H54 (cell line): ENCODE measurements around the gene ZNF48.

Experiments used
- DNase-seq: peaks from one replicate; pipeline ENCODE4 v3.0.0; 2011; ENCODE audit warnings: low spot score, mixed read lengths; ENCODE audit not compliant: insufficient read length
- FAIRE-seq: peaks from 3 replicates; lab custom pipeline; 2011; peaks lifted over from hg19 to GRCh38; lab: Jason Lieb, UNC
- POLR2A ChIP-seq: IDR thresholded peaks from 2 replicates; pipeline ENCODE4 v1.6.1; 2011; ENCODE audit warnings: low read depth, mild to moderate bottlenecking, low read length

Gene ZNF48

DNA sequence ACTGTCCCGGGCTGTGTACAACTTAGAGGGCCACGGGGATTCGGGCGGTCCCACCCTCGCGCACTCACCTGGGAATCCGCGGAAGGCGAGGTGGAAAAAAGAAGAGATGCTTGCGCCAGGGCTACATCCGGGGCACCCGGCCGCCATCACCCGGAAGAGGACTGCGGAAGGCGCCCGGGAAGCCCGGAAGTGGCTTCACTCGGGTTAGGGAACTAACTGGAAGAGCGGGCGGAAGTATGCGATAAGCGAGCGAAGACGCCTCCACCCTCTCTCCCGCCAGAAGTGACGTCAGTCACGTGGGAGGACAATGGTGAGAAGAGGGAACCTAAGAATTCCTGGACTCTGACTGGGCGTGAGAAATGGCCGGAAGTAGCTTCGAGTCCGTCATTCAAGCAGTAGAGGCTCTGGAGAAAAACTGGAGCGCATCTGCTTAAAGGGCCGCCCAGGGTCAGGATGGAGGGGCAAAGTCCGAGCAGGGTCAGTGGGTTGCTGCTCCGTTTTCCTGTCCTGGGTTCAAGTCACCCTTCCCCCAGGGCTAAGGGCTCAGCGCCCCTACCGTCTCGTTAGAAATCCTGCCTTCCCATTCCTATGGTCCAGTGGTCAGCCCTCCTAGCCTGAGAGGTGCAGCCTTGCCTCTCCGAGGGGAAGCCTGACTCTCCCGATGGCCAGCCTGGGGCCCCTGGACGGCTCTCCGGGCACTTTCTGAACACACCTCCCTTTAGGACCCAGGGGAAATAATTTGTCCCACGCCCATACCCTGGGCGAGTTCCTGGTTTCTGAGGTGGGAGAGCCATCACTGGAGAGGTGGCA is 39.9 kb upstream of the ZNF48 start, which contains the start of gene CD2BP2:
TSS of gene CD2BP2 (minus strand) at position 165 of the 810 bp plus-strand sequence. CDS start 627 bp downstream, outside the sequence.
- peak; percentile 62 for FAIRE-seq
- peak; percentile 88 for DNase-seq
- peak; percentile 50 for TF ChIP-seq POLR2A

DNA sequence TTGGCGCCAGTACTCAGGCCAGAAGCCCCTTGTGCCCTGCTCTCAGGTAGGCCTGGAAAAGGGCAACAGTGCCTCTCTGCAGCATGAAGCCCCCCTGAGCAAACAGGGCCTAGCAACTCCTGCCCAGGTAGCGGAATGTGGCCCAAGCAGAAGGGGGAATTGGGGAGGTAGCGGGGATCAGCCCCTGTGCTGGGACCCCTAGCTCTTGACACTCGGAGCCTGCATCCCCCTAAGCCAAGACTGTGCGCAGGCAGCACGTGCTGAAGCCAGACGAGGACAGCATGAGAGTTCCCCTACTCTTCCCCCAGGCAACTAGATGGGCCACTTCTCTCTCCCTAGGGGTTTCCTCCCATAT is 39.3 kb upstream of the ZNF48 start:
- TF ChIP-seq POLR2A: no peak
- DNase-seq: no peak
- FAIRE-seq: no peak

DNA sequence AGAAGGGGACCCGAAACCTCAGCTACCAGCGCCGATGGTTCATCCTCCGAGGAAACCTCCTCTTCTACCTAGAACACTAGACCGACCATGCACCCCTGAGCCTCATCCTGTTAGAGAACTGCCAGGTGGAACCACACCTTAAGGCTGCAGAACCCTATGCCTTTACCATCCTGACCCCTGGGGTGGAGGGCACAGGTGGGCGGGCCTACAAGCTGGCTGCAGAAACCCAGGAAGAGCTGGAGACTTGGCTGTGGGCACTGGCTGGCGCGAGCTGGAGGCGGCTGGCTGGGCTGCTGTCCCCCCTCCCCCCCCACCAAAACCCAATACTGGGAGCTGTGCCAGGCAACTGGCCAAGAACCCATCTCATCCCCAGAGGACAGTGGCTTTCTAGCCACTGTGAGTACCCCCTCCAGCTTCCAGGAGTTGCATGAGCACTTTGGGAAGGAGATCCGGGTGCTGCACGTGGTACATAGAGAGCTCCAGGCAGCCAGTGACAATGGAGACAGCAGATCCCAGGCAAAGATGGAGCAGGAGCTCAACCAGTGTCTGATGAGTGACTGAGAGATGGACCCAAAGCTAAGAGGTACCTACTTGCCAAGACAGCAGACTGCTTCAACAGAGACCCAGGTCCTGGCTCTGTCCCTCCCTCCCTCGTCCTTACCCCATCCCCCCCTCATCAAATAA is 38.7 kb upstream of the ZNF48 start:
- no peak for FAIRE-seq

DNA sequence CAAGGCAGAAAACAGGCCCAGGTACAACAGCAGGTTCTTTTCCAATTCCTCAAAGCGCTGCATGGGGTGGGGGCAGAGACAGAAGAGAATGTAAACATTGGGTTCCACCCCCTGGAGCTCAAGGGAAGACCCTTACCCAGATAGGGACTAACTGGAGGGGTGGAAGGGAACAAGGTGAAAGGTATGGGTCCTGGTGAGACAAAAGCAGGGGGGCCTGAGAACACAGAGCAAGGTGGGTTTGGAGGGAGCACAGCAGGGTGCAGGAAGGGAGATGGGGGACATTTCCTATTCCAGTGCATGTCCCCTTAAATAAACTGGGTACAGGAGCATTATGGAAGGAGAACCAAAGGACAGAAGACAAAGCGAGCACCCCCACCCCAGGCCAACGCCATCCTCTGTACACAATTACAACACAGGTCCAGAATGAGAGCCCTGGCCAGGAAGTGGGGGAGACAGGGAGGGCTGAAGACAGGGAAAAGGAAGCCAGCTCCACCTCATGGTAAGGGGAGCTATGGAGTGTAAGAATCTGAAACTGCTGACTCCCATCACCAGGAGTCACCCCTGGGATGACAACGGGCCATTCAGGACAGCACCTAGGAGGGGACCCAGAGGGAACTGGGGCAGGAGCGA is 38.0 kb upstream of the ZNF48 start:
- no peak for TF ChIP-seq POLR2A
- FAIRE-seq: no peak
- DNase-seq: no peak

More for the DNA sequence above, 38.7 kb upstream of the ZNF48 start:
- no peak for DNase-seq
- TF ChIP-seq POLR2A: no peak

DNA sequence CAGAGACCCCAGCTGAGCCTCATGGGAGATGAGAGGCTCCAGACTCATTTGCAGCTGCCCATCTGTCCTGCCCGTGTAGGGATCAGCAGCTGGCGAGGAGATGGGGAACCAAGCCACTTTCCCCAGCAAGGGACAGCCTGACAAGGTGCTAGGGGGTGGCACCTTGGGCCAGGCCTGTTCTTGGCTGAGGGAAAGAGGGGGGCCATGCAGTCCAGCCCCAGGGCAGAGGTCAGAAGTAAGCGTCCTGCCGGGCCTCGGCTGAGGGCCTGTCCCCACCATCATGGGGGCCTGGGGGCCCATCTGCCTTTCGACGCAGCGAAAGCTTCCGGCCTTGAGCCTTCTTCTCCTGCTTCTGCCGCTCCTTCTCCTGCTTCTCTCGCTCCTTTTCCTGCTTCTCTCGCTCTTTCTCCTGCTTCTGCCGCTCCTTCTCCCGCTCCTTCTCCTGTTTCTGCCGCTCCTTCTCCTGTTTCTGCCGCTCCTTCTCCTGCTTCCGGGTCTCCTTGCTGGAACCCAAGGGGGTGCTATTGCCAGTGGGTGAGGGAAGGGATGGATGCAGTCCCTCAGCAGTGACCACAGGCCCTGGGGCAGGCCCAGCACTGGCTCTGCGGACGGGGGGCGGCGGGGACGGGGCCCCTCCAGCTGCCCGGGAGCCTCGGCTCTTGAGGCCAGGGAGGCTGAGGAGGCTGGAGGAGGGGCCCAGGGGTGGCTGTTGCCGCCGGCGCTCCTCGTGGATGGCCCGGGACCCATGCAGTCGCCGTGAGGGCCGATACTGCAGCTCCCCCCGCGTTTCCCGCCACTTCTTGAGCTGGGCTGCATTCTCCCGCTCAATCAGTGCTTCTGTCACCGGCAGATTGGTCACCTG is 37.3 kb upstream of the ZNF48 start:
- DNase-seq: no peak
- no peak for FAIRE-seq
- no peak for TF ChIP-seq POLR2A

DNA sequence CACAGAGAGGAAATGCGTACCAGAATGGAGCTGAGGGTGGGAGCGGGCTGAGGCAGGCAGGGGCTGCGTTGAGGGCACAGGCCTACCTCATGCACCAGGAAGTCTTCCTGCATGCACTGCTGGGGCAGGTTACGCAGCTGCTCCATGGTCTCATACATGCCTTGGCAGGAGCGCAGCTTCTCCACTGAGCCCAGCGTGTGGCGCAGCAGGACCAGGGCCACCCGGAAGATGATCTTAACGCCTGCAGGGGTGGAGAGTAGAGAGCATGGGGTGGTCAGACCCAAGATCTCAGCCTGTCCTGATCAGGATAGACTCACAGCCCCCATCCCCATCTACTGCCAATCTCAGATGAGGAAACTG is 36.7 kb upstream of the ZNF48 start:
- DNase-seq (no peak), FAIRE-seq (no peak)
- TF ChIP-seq POLR2A: no peak

DNA sequence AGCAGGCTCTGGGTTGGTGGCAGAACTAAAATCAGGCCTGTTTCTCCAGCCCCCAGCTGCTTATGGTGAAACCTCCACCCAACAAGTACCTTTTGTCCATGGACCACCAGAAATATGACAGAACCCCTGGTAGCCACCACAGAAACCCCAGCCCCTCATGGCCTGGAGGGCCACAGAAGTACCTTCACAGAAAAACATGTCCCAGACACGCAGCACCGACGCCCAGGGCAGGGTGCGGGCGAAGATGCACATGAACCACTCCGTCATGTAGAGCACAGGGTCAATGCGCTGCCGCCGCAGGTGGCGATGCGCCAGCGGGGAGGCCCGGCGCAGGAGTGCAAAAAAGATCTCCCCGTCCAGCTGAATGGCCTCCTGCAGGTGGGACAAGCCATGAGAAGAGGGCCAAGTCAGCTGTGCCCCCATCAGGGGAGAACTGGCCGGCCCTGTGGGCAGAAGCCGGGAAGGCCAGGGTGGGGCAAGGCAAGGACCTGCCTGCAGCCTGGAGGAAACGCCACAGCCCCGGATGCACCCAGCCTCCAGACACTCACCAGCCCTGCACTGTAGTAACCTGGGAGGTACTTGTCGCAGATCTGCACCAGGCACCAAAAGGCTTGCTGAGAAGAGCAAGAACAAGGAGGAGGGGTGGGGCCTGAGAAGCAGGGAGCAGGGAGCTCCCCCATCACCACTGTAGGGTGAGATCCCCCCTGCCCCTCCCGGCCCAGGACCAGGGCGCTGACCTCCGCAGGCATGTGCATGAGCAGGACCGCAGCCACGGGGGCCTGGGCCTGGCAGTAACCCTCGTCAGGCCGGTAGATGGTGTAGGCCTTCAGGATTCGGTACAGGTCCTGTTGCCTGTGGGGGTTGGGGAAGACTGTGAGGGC is 36.0 kb upstream of the ZNF48 start:
- FAIRE-seq (no peak), DNase-seq (no peak)
- TF ChIP-seq POLR2A: no peak

DNA sequence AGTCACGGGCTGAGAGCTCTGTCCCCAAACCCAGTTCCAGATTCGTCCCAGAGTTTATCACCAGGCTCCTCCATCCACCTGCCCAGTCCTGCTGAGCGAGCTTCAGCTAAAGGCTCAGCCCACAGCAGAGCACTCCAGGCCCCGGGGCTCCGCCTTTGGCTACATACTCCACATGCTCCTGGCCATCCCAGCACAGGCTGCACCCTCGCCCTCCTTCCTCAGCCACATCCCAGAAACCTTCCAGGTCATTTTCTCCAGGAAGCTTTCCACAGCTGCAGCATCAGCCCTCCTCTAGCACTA is 35.4 kb upstream of the ZNF48 start:
- TF ChIP-seq POLR2A: no peak
- DNase-seq: no peak
- no peak for FAIRE-seq

DNA sequence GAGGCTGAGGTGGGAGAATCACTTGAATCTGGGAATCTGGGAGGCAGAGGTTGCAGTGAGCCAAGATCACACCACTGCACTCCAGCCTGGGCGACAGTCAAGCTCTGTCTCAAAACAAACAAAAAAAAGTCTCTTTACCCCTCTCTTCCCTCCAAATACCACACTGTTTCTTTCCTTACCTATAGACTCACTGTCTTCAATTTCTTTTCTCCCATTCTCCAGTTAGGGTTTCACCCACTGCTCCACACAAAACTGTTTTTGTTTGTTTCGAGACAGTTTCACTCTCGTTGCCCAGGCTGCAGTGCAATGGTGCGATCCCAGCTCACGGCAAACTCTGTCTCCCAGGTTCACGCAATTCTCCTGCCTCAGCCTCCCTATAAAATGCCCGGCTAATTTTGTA is 34.0 kb upstream of the ZNF48 start:
- DNase-seq: no peak
- FAIRE-seq: no peak
- TF ChIP-seq POLR2A: no peak

DNA sequence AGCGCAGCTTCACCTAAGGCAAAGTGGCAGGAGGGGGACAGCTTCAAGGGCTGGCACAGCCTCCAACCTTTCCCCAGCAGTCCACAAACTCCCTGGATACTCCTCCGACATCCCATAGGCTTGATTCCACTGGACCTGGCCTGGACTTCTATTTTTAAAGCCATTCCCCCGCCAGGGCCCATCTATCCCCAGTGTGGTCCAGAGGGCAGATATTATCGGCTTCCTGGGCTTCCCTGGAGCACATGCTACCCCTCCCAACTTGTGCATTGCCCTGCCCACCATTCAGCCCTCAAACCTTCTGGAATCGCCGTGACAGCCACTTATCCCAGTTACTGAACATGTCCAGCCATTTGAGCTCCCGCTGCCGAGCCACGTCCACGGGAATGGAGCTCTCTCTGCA is 30.0 kb upstream of the ZNF48 start:
- DNase-seq (no peak), FAIRE-seq (no peak)
- TF ChIP-seq POLR2A: no peak

DNA sequence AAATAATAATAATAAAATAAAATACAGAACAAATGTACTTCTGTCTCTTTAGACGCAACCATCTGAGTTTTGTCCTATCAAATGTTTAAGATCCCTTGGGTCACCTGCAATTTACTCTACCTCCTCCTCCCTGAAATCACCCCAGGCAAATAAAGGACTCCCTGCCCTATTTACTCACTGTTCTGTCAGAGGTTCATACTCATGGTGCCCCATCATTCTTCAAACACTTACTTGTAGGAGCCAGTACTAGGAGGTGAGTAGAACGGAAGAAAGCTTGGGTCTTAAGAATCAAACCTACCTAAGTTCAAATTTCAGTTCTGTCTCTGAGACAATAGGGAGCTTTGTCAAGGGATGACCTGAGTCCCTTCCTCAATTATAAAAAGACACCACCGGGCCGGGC is 28.7 kb upstream of the ZNF48 start:
- TF ChIP-seq POLR2A: no peak
- no peak for DNase-seq
- no peak for FAIRE-seq

DNA sequence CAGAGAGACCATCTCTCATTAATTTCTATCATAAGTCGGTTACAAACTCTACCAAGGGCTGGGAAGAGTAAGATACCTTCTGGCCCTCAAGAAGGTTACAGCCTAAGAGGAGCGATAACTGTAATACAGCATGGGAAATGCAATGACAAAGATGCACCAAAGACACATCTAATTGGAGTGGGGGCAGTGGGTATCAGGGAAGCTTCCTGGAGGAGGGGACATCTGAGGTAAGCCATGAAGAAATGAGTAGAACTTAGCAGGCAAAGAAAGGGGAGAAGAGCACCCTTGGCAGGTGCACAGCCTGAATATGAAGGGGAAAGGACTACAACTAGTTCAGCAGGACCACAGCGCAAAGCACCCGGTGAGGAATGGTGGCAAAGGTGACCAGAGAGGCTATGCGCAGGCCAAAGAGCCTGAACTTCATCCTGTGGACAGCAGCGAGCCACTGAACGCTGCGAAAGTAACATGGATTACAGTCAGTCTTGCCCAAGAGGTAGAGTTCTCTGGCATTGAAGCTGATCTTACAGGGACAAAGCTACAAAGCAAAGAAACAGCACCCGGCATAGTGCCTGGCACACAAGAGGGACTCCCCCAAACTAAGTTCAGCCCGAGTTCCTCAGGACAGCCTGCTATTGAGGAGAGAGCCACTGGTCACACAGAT is 27.7 kb upstream of the ZNF48 start:
- no peak for DNase-seq
- TF ChIP-seq POLR2A: no peak
- no peak for FAIRE-seq
